Measurements from ENCODE around the gene RPL10.
A peak's percentile ranks its signal among the peaks of the same experiment; 100 is the strongest.

Gene RPL10

GRCh38 chrX:154403192-154403591 is 5.0 kb downstream of the RPL10 start:
- no peak for TF ChIP-seq CTCF (IDR thresholded peaks at IDR 0.05; ENCODE audit: insufficient read depth, low read depth, low read length, missing control alignments)
- no peak overlapping the region for H3K4me3 ChIP-seq (ENCODE audit: low read depth, low read length)

GRCh38 chrX:154403858-154404257 is 5.7 kb downstream of the RPL10 start:
- no peak overlapping the region for H3K4me3 ChIP-seq (ENCODE audit: low read depth, low read length)
- TF ChIP-seq CTCF (IDR thresholded peaks at IDR 0.05; ENCODE audit: insufficient read depth, low read depth, low read length, missing control alignments), result no peak
- DNase-seq (ENCODE audit: low read depth), result no peak

More at GRCh38 chrX:154403192-154403591, 5.0 kb downstream of the RPL10 start:
- no peak for DNase-seq (ENCODE audit: low read depth)

GRCh38 chrX:154404625-154405192 is 6.5 kb downstream of the RPL10 start:
- no peak overlapping the region for H3K4me3 ChIP-seq (ENCODE audit: low read depth, low read length)
- TF ChIP-seq CTCF (IDR thresholded peaks at IDR 0.05; ENCODE audit: insufficient read depth, low read depth, low read length, missing control alignments), result no peak
- DNase-seq (ENCODE audit: low read depth), result no peak

- H3K4me3 ChIP-seq (ENCODE audit: low read depth, low read length), result peak overlapping the region; percentile 48
- no peak for TF ChIP-seq CTCF (IDR thresholded peaks at IDR 0.05; ENCODE audit: insufficient read depth, low read depth, low read length, missing control alignments)
- peak; percentile 20 for DNase-seq (ENCODE audit: low read depth)
These were observed 10.6 kb downstream of the RPL10 start for GRCh38 chrX:154408659-154409221.

- peak; percentile 80 for DNase-seq (ENCODE audit: low read depth)
- H3K4me3 ChIP-seq (ENCODE audit: low read depth, low read length), result peak within 1 kb of the TSS; percentile 48
- TF ChIP-seq CTCF (IDR thresholded peaks at IDR 0.05; ENCODE audit: insufficient read depth, low read depth, low read length, missing control alignments), result no peak
These were observed 11.2 kb downstream of the RPL10 start, which contains the start of gene DNASE1L1 for GRCh38 chrX:154409222-154409871. DNASE1L1 (minus strand) TSS chrX:154409254; CDS start chrX:154405568, 3,686 bp downstream.

GRCh38 chrX:154411981-154412340 is 13.8 kb downstream of the RPL10 start:
- peak overlapping the region; percentile 54 for H3K4me3 ChIP-seq (ENCODE audit: low read depth, low read length)
- peak; percentile 73 for DNase-seq (ENCODE audit: low read depth)
- no peak for TF ChIP-seq CTCF (IDR thresholded peaks at IDR 0.05; ENCODE audit: insufficient read depth, low read depth, low read length, missing control alignments)
